VCaP (cell line): ENCODE results near the gene MEF2D.

Experiments
- H3K27ac ChIP-seq: fragments of 450-650 bp; 2 replicates; pipeline ENCODE4 v1.5.1; 2017
- CTCF ChIP-seq: fragments of 450-650 bp; conservative IDR thresholded peaks from 2 replicates; pipeline ENCODE4 v1.5.1; 2017; ENCODE audit warnings: mild to moderate bottlenecking, moderate library complexity

The MEF2D gene

GRCh38 chr1:156495401-156496140 lies 5.0 kb downstream of the MEF2D start:
- no peak for TF ChIP-seq CTCF
- no peak overlapping the region for H3K27ac ChIP-seq

- no peak for TF ChIP-seq CTCF
- no peak overlapping the region for H3K27ac ChIP-seq
Observed at GRCh38 chr1:156494309-156494895, 6.2 kb downstream of the MEF2D start.

GRCh38 chr1:156493742-156494141 lies 6.8 kb downstream of the MEF2D start:
- H3K27ac ChIP-seq, result no peak overlapping the region
- TF ChIP-seq CTCF, result no peak

GRCh38 chr1:156493154-156493631 lies 7.4 kb downstream of the MEF2D start:
- TF ChIP-seq CTCF, result no peak
- no peak overlapping the region for H3K27ac ChIP-seq

GRCh38 chr1:156492591-156493080 lies 7.9 kb downstream of the MEF2D start:
- H3K27ac ChIP-seq, result no peak overlapping the region
- TF ChIP-seq CTCF, result no peak

GRCh38 chr1:156492013-156492590 lies 8.5 kb downstream of the MEF2D start:
- TF ChIP-seq CTCF, result no peak
- H3K27ac ChIP-seq, result no peak overlapping the region

- H3K27ac ChIP-seq, result no peak overlapping the region
- no peak for TF ChIP-seq CTCF
Observed at GRCh38 chr1:156491151-156491949, 9.2 kb downstream of the MEF2D start.
